Neural cell (in vitro differentiated cells): ENCODE results near the gene LRMDA. TPM values are rescaled to one million over a fixed set of nuclear protein-coding genes. Genes with fewer than 3 reads are reported as not detected.

ENCODE experiments used
- H2AFZ ChIP-seq: fragments of 200-600, 300-800 bp; sonication (generic), shearing (Covaris generic); 2 replicates; pipeline ENCODE4 v1.6.0; 2014; ENCODE audit warnings: low read depth, mild to moderate bottlenecking, antibody characterized with exemption, low read length, moderate library complexity
- H3F3A ChIP-seq: fragments of 200-600 bp; shearing (Covaris generic); 2 replicates; pipeline ENCODE4 v1.6.1; 2016; ENCODE audit warnings: mild to moderate bottlenecking, moderate library complexity, mixed read lengths, antibody characterized with exemption, low read length; ENCODE audit not compliant: insufficient read depth, poor library complexity, severe bottlenecking
- H3K27ac ChIP-seq: fragments of 200-600, 300-800 bp; sonication (generic), shearing (Covaris generic); 2 replicates; pipeline ENCODE4 v1.5.1; 2014; ENCODE audit warnings: mild to moderate bottlenecking, low read length, moderate library complexity
- H3K27me3 ChIP-seq: fragments of 300-800, 200-600 bp; sonication (generic), shearing (Covaris generic); 2 replicates; pipeline ENCODE4 v1.6.0; 2014; ENCODE audit warnings: mild to moderate bottlenecking, low read depth, low read length, moderate library complexity; ENCODE audit not compliant: insufficient read depth
- H3K36me3 ChIP-seq: fragments of 300-800, 200-600 bp; sonication (generic), shearing (Covaris generic); 2 replicates; pipeline ENCODE4 v1.5.1; 2014; ENCODE audit warnings: mild to moderate bottlenecking, antibody characterized with exemption, low read length, moderate library complexity; ENCODE audit not compliant: insufficient read depth
- H3K4me2 ChIP-seq: fragments of 300-800, 200-600 bp; sonication (generic), shearing (Covaris generic); 2 replicates; pipeline ENCODE4 v1.6.0; 2014; ENCODE audit warnings: mild to moderate bottlenecking, low read length
- H3K4me3 ChIP-seq: fragments of 300-800, 200-600 bp; sonication (generic), shearing (Covaris generic); 2 replicates; pipeline ENCODE4 v1.5.1; 2014; ENCODE audit warnings: mild to moderate bottlenecking, low read length, moderate library complexity
- H3K79me2 ChIP-seq: fragments of 200-600 bp; shearing (Covaris generic); replicated peaks from 2 replicates; pipeline ENCODE4 v1.6.0; 2014; ENCODE audit warnings: mild to moderate bottlenecking, low read length, moderate library complexity; ENCODE audit not compliant: insufficient read depth
- H3K9ac ChIP-seq: fragments of 300-800, 200-600 bp; sonication (generic), shearing (Covaris generic); 2 replicates; pipeline ENCODE4 v1.6.1; 2016; ENCODE audit warnings: mild to moderate bottlenecking, low read length, mixed read lengths
- H3K9me2 ChIP-seq: fragments of 200-600 bp; shearing (Covaris generic); 2 replicates; pipeline ENCODE4 v1.6.1; 2016; ENCODE audit warnings: mild to moderate bottlenecking, low read length, mixed read lengths; ENCODE audit not compliant: insufficient read depth
- H3K9me3 ChIP-seq: fragments of 200-600, 300-800 bp; sonication (generic), shearing (Covaris generic); 2 replicates; pipeline ENCODE4 v1.6.1; 2016; ENCODE audit warnings: mild to moderate bottlenecking, mixed run types, low read length, moderate library complexity, mixed read lengths
- H4K20me1 ChIP-seq: fragments of 200-600 bp; shearing (Covaris generic); 2 replicates; pipeline ENCODE4 v1.6.1; 2016; ENCODE audit warnings: mild to moderate bottlenecking, mixed run types; ENCODE audit not compliant: insufficient read depth
- CTCF ChIP-seq: fragments of 450-650 bp; IDR thresholded peaks from 2 replicates; pipeline ENCODE4 v1.5.1; 2014; ENCODE audit warnings: antibody characterized with exemption, mild to moderate bottlenecking, moderate library complexity; ENCODE audit not compliant: poor library complexity, severe bottlenecking
- EP300 ChIP-seq: fragments of 450-650 bp; conservative IDR thresholded peaks from 2 replicates; pipeline ENCODE4 v1.6.1; 2014; ENCODE audit warnings: antibody characterized with exemption, mild to moderate bottlenecking, moderate library complexity; ENCODE audit not compliant: poor library complexity, severe bottlenecking
- EZH2 ChIP-seq: fragments of 200-600, 300-800 bp; shearing (Covaris generic), sonication (generic); IDR thresholded peaks from 2 replicates; pipeline ENCODE4 v1.6.1; 2014; ENCODE audit warnings: antibody characterized with exemption, low read length, borderline replicate concordance, mild to moderate bottlenecking; ENCODE audit not compliant: insufficient read depth, poor library complexity, severe bottlenecking
- MXI1 ChIP-seq: fragments of 450-650 bp; conservative IDR thresholded peaks from 2 replicates; pipeline ENCODE4 v1.6.1; 2014; ENCODE audit warnings: antibody characterized with exemption, mild to moderate bottlenecking; ENCODE audit not compliant: poor library complexity, severe bottlenecking
- POLR2AphosphoS5 ChIP-seq: IDR thresholded peaks from 2 replicates; pipeline ENCODE4 v1.6.1; 2012
- RAD21 ChIP-seq: fragments of 450-650 bp; conservative IDR thresholded peaks from 2 replicates; pipeline ENCODE4 v1.6.1; 2014; ENCODE audit warnings: antibody characterized with exemption, mild to moderate bottlenecking, moderate library complexity
- REST ChIP-seq: IDR thresholded peaks from 2 replicates; pipeline ENCODE4 v1.6.1; 2012; ENCODE audit warnings: borderline replicate concordance
- SMC3 ChIP-seq: fragments of 450-650 bp; conservative IDR thresholded peaks from 2 replicates; pipeline ENCODE4 v1.6.1; 2014; ENCODE audit warnings: antibody characterized with exemption, mild to moderate bottlenecking, moderate library complexity; ENCODE audit not compliant: poor library complexity
- TAF1 ChIP-seq: IDR thresholded peaks from 2 replicates; pipeline ENCODE4 v1.6.1; 2012; ENCODE audit warnings: low read depth
- polyA plus RNA-seq: library from polyadenylated mRNA; depleted of rRNA; stranded (reverse); fragments of >200 nt; gene quantifications from 2 replicates; pipeline ENCODE4 v1.2.3, GENCODE V29; 2014

The LRMDA gene
- polyA plus RNA-seq, 1 donor from 2014 or later: 5.6 TPM

GRCh38 chr10:75926763-75927162, 495.3 kb downstream of the LRMDA start:
- H3K79me2 ChIP-seq: no peaks in the 10 kb centered on the region
- no peak overlapping the region for H3K4me3 ChIP-seq
- no peak for TF ChIP-seq EP300
- TF ChIP-seq POLR2AphosphoS5: no peak
- TF ChIP-seq RAD21: no peak
- TF ChIP-seq SMC3: no peak
- TF ChIP-seq TAF1: no peak
- H3K4me2 ChIP-seq: no peak overlapping the region
- peaks cover 2% of the 10 kb centered on the region for H3F3A ChIP-seq
- H3K9ac ChIP-seq: no peak overlapping the region
- no peaks in the 10 kb centered on the region for H3K9me3 ChIP-seq
- H3K36me3 ChIP-seq: no peaks in the 10 kb centered on the region
- H2AFZ ChIP-seq: no peak overlapping the region
- H3K9me2 ChIP-seq: no peaks in the 10 kb centered on the region
- H4K20me1 ChIP-seq: no peaks in the 10 kb centered on the region
- H3K27me3 ChIP-seq: no peaks in the 10 kb centered on the region
- no peak overlapping the region for H3K27ac ChIP-seq

GRCh38 chr10:75928231-75928630, 496.8 kb downstream of the LRMDA start:
- Histone ChIP-seq H3K9me2 (no peaks in the 10 kb centered on the region), H2AFZ (no peak overlapping the region), H3F3A (peaks cover 2% of the 10 kb centered on the region), H3K9me3 (no peaks in the 10 kb centered on the region), H3K4me2 (no peak overlapping the region), H3K27ac (no peak overlapping the region), H3K79me2 (no peaks in the 10 kb centered on the region), H3K4me3 (no peak overlapping the region), H3K36me3 (no peaks in the 10 kb centered on the region), H4K20me1 (no peaks in the 10 kb centered on the region), H3K9ac (no peak overlapping the region), H3K27me3 (no peaks in the 10 kb centered on the region)
- no peak for TF ChIP-seq EZH2
- TF ChIP-seq RAD21: no peak
- TF ChIP-seq EP300: no peak
- TF ChIP-seq CTCF: no peak

- H3K9ac ChIP-seq: no peak overlapping the region
- H3F3A ChIP-seq: peaks cover 2% of the 10 kb centered on the region
Observed at GRCh38 chr10:75929630-75930161, 498.3 kb downstream of the LRMDA start.

More at GRCh38 chr10:75929630-75930161, 498.3 kb downstream of the LRMDA start:
- Histone ChIP-seq H3K27ac (peak overlapping the region; percentile 67), H2AFZ (no peak overlapping the region), H3K9me2 (no peaks in the 10 kb centered on the region), H4K20me1 (no peaks in the 10 kb centered on the region), H3K9me3 (no peaks in the 10 kb centered on the region), H3K4me2 (no peak overlapping the region), H3K27me3 (no peaks in the 10 kb centered on the region), H3K36me3 (no peaks in the 10 kb centered on the region), H3K4me3 (no peak overlapping the region), H3K79me2 (no peaks in the 10 kb centered on the region)
- TF ChIP-seq POLR2AphosphoS5 (peak; percentile 3), EZH2 (no peak), SMC3 (no peak), EP300 (peak; percentile 52), RAD21 (peak; percentile 17), CTCF (no peak), REST (no peak), TAF1 (no peak), MXI1 (peak; percentile 54)
